Activated T-helper 9 cell treated with anti-CD3 and anti-CD28 coated beads, Interleukin-2, amount 50 U/mL, for 16 hours (primary cell): ENCODE results near the gene ETFA.
"Not testable (repeated sequence)": the region's sequence is repeated elsewhere in the genome, so short reads cannot be mapped to it uniquely, and the experiment has no call there.

Experiments used
- DNase-seq: peaks from one replicate; pipeline ENCODE4 v3.0.0-alpha.2; 2020; ENCODE audit warnings: low read depth

The ETFA gene

GRCh38 chr15:76324066-76324465, 12.8 kb upstream of the ETFA start:
- DNase-seq = no peak

GRCh38 chr15:76321602-76322001, 10.3 kb upstream of the ETFA start:
- DNase-seq = no peak

- no peak for DNase-seq
Measured at GRCh38 chr15:76321171-76321570, 9.9 kb upstream of the ETFA start.

- DNase-seq = no peak
Measured at GRCh38 chr15:76320012-76320411, 8.7 kb upstream of the ETFA start.

- DNase-seq = no peak
Measured at GRCh38 chr15:76313731-76314130, 2.5 kb upstream of the ETFA start.

- DNase-seq = not testable (repeated sequence)
Measured at GRCh38 chr15:76313175-76313567, 1.9 kb upstream of the ETFA start.

GRCh38 chr15:76312540-76313174, 1.4 kb upstream of the ETFA start:
- no peak for DNase-seq

GRCh38 chr15:76310475-76311099, 682 bp downstream of the ETFA start:
- no peak for DNase-seq

GRCh38 chr15:76309601-76310330, 1.5 kb downstream of the ETFA start:
- no peak for DNase-seq

- no peak for DNase-seq
Measured at GRCh38 chr15:76303909-76304308, 7.4 kb downstream of the ETFA start.

- no peak for DNase-seq
Measured at GRCh38 chr15:76299786-76300185, 11.5 kb downstream of the ETFA start.

GRCh38 chr15:76298986-76299385, 12.3 kb downstream of the ETFA start:
- no peak for DNase-seq

GRCh38 chr15:76297951-76298350, 13.3 kb downstream of the ETFA start:
- DNase-seq = not testable (repeated sequence)

- no peak for DNase-seq
Measured at GRCh38 chr15:76296849-76297248, 14.4 kb downstream of the ETFA start.

- DNase-seq = not testable (repeated sequence)
Measured at GRCh38 chr15:76294463-76294862, 16.8 kb downstream of the ETFA start.

GRCh38 chr15:76293361-76293760, 17.9 kb downstream of the ETFA start:
- DNase-seq = no peak

GRCh38 chr15:76289582-76289981, 21.7 kb downstream of the ETFA start:
- no peak for DNase-seq

- DNase-seq = no peak
Measured at GRCh38 chr15:76286271-76286879, 24.9 kb downstream of the ETFA start.

GRCh38 chr15:76285241-76285825, 25.9 kb downstream of the ETFA start:
- no peak for DNase-seq

GRCh38 chr15:76282465-76282864, 28.8 kb downstream of the ETFA start:
- DNase-seq = no peak

- no peak for DNase-seq
Measured at GRCh38 chr15:76278651-76279050, 32.6 kb downstream of the ETFA start.

GRCh38 chr15:76274821-76275220, 36.4 kb downstream of the ETFA start:
- DNase-seq = no peak

- no peak for DNase-seq
Measured at GRCh38 chr15:76274226-76274625, 37.0 kb downstream of the ETFA start.
